ENCODE data around the gene FLRT1.

Gene FLRT1

DNA sequence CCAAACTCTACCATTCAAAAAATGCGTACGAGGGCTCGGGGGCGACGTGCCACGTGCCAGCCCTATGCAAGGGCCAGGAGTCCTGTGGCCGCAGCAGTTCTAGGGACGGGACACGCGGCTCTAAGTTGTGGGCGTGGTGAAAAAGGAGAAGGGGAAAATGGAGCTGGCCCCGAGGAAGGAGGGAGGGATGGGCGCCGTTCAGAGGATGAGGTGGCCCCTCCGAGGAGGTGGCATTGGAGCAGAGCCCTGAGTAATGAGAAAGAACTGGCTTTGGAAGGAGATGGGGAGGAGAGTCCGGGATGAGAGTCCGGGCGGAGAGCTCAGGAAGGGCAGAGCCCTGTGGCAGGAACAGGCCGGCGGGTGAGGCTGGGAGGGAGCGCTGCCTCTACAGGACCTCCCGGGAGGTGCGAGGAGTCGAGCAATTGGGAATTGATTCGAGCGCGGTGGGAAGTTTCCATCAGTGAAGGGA lies 28.5 kb upstream of the FLRT1 start:
- peak; percentile 33 for DNase-seq (ENCODE audit: low read depth)

DNA sequence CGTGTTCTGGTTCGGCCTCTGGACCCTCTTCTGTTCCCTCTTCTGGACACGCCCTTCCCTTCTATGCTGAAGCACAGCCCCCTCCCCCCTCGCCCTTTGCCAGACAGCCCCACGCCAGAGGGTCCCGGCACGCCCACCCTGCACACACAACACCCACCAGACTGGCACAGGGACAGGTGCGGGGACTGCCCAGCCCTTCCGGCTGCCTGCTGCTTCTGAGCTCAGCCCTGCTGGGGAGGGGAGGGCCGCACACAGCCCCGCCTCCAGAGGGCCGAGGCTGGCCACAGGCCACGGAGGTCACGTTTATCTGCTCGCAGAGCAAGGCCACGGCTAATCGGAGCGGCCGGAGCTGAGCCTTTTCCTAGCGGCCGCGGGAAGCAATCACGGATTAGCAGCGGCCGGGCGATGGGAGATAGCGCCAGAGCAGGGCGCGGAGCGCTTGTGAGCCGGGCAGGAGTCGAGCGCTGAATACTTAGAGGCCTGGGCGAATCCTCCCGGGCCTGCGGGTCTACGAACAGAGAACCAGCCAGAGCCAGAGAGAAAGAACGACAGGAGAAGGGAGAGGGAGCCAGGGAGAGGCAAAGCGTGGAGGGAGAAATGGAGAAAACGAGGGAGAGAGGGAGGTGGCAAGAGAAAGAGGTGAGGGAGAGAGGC lies 28.0 kb upstream of the FLRT1 start:
- no peak for DNase-seq (ENCODE audit: low read depth)

DNA sequence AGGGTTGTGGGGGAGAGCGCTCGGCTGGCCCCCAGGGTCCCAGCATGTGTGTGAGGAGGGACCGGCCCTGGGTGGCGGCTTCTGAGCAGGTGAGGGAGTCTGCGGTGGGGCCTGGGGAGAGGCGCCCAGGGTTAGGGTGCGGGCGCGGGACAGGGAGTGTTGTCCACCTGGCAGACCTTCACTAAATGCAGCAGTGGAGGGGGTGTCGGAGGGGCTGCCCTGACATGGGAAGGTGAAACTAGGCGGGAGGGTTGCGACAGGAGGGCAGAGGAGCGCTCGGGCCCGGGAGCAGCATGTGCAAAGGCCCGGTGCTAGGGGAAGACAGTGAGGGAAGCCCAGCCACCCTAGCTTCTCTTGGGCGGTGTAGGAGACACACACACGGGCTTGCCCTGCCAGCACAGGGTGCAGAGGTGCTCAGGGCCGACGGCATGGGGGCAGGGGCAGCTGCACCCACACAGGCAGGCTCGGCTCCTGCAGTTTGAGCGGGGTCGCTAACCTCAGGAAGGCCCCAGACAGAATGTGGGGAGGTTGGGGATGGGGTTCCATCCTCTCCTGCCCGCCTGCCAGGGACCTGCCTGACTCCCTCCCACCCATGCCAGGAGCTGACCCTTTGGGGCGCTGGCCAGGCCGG lies 27.3 kb upstream of the FLRT1 start:
- DNase-seq (ENCODE audit: low read depth) = no peak

DNA sequence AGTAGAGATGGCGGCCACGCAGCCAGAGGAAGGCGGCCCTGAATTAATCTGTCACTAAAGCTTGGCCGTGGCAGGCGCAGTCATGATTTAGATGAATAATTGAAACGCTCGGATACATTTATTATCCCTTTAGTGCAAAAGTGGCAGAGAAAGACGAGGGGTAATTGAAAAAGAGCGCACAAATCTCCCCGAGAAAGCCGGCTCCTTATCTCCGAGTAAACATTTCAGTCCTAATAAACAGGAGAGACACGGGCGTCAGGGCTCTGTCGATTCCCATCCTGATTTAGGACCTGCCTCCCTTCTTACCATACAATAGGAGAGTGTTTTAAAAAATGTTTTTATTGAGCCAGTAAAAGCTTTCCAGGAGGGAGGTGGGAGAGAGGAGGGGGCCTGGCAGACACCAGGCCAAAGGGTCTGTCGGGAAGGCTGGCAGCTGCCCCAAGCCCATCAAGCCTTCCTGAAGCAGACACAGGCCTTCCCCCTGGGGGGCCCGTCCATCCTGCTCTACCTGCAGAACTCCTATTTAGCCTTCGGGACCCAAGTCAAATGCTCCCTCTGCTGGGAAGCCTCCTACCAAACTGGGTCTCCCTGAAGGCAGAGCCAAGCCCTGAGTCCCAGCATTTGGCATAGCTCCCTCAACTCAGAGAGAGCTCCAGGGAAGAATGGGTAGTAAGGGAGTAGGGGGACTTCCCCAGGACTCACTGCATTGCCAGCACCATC lies 26.7 kb upstream of the FLRT1 start:
- no peak for DNase-seq (ENCODE audit: low read depth)

- DNase-seq (ENCODE audit: low read depth) = no peak
Observed at GRCh38 chr11:64009710-64010109, 26.0 kb upstream of the FLRT1 start.

DNA sequence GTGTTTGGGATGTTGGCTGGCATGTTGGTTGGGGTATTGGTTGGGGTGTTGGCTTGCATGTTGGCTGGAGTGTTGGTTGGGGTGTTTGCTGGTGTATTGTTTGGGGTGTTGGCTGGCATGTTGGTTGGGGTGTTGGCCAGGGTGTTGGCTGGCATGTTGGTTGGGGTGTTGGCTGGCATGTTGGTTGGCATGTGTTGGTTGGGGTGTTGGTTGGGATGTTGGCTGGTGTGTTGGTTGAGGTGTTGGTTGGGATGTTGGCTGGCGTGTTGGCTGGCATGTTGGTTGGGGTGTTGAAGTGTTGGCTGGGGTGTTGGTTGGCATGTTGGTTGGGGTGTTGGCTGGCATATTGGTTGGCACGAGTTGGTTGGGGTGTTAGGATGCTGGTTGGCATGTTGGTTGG lies 24.9 kb upstream of the FLRT1 start:
- DNase-seq (ENCODE audit: low read depth) = no peak

GRCh38 chr11:64011371-64011770 lies 24.4 kb upstream of the FLRT1 start:
- no peak for DNase-seq (ENCODE audit: low read depth)

- DNase-seq (ENCODE audit: low read depth) = no peak
Observed at GRCh38 chr11:64013141-64013896, 22.4 kb upstream of the FLRT1 start.

DNA sequence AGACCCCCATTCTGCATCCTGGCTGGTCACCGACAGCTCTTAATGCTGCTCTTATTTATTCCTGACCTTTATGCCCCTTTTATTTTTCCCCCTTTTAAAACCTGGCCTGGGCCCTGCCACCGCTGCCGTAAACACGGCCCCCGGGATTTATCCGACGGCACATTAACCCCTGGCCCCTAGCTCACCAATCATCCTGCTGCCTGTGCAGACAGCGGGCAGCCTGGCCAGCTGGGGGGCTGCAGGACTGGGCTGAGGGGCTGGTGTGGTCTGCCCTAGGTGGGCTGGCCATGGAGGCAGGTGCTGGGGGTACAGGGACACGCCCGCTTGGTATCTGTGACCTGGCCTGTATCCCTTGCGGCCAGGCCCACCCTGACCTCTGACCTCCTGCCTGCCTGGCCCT lies 21.4 kb upstream of the FLRT1 start:
- DNase-seq (ENCODE audit: low read depth) = no peak

DNA sequence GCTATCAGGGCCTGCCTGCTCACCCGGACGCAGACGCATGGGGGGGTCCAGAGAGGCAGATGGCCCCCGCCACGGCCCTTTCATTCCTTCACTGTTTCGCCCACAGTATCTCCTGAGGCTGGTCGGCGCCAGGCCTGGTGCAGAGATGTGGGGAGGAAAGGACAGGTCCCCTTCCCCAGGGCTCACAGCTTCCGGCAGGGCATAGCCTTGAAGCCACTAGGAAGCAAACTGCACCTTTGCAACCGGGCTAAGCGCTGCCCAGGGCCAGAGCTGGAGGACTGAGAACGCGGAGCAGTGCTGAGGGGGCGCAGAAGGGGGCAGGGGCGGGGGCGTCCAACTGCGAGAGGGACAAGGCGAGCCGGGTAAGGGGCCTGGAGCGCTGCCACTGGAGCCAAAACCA lies 20.2 kb upstream of the FLRT1 start:
- no peak for DNase-seq (ENCODE audit: low read depth)

- DNase-seq (ENCODE audit: low read depth) = no peak
Observed at GRCh38 chr11:64015935-64016845, 19.5 kb upstream of the FLRT1 start.

DNA sequence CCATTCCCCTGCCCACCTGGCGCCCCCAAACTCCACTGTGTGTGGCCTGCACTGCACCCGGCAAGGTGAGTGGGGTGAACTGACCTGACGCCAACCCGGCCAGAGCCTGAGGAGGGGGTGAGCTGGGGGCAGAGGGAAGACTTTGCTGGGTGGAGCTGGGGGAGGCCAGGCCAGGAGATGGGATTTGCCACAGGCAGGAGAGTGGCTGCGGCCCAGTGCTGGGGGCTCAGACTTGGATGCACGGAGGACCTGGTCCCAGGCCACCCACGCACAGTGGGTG lies 17.8 kb upstream of the FLRT1 start:
- no peak for DNase-seq (ENCODE audit: low read depth)

- no peak for DNase-seq (ENCODE audit: low read depth)
Observed at GRCh38 chr11:64018310-64018709, 17.4 kb upstream of the FLRT1 start.

DNA sequence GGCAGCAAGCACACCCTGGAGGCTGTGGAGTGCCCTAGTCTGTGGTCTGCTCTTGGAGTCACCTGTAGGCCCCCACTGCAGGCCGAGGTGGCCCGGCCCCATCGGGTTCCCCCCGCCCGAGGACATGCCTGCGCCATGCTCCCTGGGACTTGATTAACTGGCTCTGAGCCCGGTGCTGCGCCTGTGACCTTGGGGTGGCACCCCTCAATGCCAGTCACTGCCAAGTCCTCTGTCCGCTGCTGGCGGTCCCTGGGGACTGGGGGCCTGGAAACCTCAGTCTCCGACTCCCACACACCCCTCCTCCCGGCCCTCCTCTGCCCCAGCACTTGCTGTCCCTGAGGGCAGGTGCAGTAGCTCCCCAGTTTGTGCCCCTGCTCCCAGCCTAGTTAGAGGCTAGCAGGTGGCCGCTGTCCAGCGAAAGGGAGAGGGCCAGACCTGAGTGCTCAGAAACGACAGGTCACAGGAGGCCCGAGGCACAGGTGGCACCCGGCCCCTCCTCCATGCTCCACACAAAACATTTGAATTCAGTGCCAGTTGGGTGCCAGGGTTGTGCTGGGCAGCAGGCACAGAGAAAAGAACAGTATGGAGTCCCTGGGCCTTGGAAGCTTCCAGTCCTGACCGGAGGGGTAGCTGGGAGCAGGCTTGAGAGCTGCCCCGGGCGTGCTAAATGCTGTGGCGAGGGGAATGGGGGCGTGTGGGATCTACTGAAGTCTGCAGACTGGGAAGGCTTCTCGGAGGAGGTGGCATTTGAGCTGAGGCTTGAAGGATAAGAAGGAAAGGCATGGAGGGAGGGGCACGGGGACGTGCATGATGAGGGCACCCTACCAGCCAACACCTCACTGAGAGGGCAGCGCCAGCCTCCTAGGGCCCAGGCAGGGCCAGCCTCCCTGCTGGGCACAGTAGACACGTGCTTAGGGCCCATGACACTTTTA lies 16.4 kb upstream of the FLRT1 start:
- DNase-seq (ENCODE audit: low read depth) = no peak

DNA sequence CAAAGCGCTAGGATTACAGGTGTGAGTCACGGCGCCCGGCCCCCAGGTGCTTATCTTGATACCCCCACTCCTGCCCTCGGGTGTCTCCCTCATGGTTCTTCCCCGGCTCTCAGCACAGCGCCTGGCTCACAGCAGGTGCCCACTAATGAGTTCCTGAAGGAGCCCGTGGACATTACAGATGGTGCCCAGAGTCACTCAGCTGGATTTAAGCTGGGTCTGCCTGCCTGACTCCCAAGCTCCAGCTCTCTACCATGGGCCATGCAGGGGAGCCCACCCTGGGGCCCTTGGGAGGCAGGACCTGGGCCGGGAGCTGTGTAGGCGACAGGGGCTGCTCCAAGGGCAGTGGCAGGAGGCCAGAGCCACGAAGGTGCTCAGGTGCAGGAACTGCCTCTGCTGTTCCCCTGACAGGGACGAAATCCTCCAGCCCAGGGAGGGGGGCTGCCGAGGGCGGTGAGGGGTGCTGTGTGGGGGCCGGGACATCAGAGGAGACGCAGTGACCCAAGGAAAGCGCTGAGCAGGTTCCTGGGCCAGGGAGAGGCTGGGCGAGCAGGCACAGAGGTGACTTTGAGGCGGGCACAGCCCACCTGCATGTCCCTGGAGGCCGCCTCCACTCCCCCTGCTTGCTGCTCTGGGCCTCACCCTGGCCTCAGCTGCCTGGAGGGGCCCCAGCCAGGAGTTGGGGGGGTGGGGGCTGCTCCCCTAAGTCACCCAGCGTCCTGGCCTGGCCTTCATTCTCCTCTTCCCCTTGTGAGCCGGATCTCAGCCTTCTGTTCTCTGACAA lies 14.6 kb upstream of the FLRT1 start:
- DNase-seq (ENCODE audit: low read depth) = no peak

- no peak for DNase-seq (ENCODE audit: low read depth)
Observed at GRCh38 chr11:64021757-64022093, 14.0 kb upstream of the FLRT1 start.

DNA sequence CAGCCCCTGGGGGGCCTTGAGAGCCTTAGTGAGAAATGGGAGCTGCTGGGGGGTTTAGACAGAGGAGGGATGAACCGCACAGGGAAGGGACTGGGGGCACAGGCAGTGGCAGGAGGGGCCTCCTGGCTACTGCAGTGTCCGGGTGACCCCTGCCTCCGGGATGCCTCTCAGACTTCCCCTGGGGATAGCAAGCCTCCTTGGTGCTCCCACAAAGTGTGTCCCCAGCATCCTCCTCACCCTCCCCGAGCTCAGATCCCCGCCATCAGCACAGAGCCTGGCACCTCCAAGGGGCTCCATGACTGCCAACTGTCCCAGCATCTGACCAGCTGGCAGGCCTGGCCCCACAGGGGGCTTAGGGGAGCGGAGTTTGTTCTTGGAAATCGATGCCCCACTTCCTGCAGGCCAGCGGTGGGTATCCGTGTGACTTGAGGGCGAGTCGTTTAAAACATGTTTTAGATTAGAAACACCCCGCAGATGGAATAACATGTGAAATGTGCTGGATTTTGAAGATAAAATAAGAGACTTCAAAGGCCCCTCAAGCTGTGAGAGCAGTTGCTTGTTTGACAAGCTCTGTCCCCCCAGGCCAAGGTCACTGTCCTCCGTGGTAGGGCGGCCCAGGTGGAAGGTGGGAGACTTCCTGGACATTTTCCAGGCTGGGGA lies 13.5 kb upstream of the FLRT1 start:
- DNase-seq (ENCODE audit: low read depth) = no peak

- DNase-seq (ENCODE audit: low read depth) = no peak
Observed at GRCh38 chr11:64023712-64024710, 11.7 kb upstream of the FLRT1 start.

Data from stromal cell of bone marrow (primary cell).